ENCODE measurements around the gene MICAL3.

MICAL3 gene

GRCh38 chr22:17930455-17931313, 93.7 kb downstream of the MICAL3 start:
- DNase-seq (ENCODE audit: low read depth): no peak

GRCh38 chr22:17929909-17930308, 94.5 kb downstream of the MICAL3 start:
- DNase-seq (ENCODE audit: low read depth): no peak

GRCh38 chr22:17928391-17928790, 96.0 kb downstream of the MICAL3 start:
- DNase-seq (ENCODE audit: low read depth): no peak

GRCh38 chr22:17927062-17927461, 97.3 kb downstream of the MICAL3 start:
- no peak for DNase-seq (ENCODE audit: low read depth)

GRCh38 chr22:17926516-17926915, 97.8 kb downstream of the MICAL3 start:
- DNase-seq (ENCODE audit: low read depth): no peak

GRCh38 chr22:17925431-17925841, 98.9 kb downstream of the MICAL3 start:
- no peak for DNase-seq (ENCODE audit: low read depth)

GRCh38 chr22:17924735-17925364, 99.5 kb downstream of the MICAL3 start:
- DNase-seq (ENCODE audit: low read depth): no peak

GRCh38 chr22:17924076-17924475, 100.3 kb downstream of the MICAL3 start:
- DNase-seq (ENCODE audit: low read depth): no peak

GRCh38 chr22:17922925-17923903, 101.1 kb downstream of the MICAL3 start:
- DNase-seq (ENCODE audit: low read depth): no peak

- DNase-seq (ENCODE audit: low read depth): no peak
These were observed 102.2 kb downstream of the MICAL3 start for GRCh38 chr22:17921871-17922821.

- no peak for DNase-seq (ENCODE audit: low read depth)
These were observed 103.2 kb downstream of the MICAL3 start for GRCh38 chr22:17920992-17921650.

GRCh38 chr22:17920145-17920605, 104.2 kb downstream of the MICAL3 start:
- no peak for DNase-seq (ENCODE audit: low read depth)

- no peak for DNase-seq (ENCODE audit: low read depth)
These were observed 104.9 kb downstream of the MICAL3 start for GRCh38 chr22:17919276-17920144.

- no peak for DNase-seq (ENCODE audit: low read depth)
These were observed 105.5 kb downstream of the MICAL3 start for GRCh38 chr22:17918840-17919239.

GRCh38 chr22:17917490-17917983, 106.8 kb downstream of the MICAL3 start:
- DNase-seq (ENCODE audit: low read depth): no peak

GRCh38 chr22:17916226-17916889, 108.0 kb downstream of the MICAL3 start:
- DNase-seq (ENCODE audit: low read depth): no peak

- DNase-seq (ENCODE audit: low read depth): no peak
These were observed 108.7 kb downstream of the MICAL3 start for GRCh38 chr22:17915676-17916075.

GRCh38 chr22:17915188-17915587, 109.2 kb downstream of the MICAL3 start:
- no peak for DNase-seq (ENCODE audit: low read depth)

GRCh38 chr22:17914474-17914873, 109.9 kb downstream of the MICAL3 start:
- no peak for DNase-seq (ENCODE audit: low read depth)
